A673 (cell line): ENCODE measurements around the gene GABRA4. TPM values are rescaled to one million over a fixed set of nuclear protein-coding genes. Genes with fewer than 3 reads are reported as not detected.

Experiments
- BruUV-seq: library from RNA; stranded (reverse); fragments of 400-500 nt; replicated peaks from 2 replicates; lab custom pipeline; 2021; lab: Mats Ljungman, UMichigan
- CTCF ChIA-PET: fragments of 300-600 bp; sonication (Branson Sonifier 250); formaldehyde crosslinking; loops from one replicate; lab custom pipeline; 2022; ENCODE audit warnings: antibody characterized with exemption; lab: Charles Lee
- POLR2A ChIA-PET: fragments of 300-600 bp; sonication (Branson Sonifier 250); formaldehyde crosslinking; loops from one replicate; lab custom pipeline; 2022; ENCODE audit warnings: antibody characterized with exemption; ENCODE audit not compliant: low non-redundant PET; lab: Charles Lee
- DNase-seq: peaks from one replicate; pipeline ENCODE4 v3.0.0-alpha.2; 2015; ENCODE audit warnings: low spot score
- H3K27ac ChIP-seq: fragments of 200-600 bp; sonication (generic); 2 replicates; pipeline ENCODE4 v1.5.1; 2016; ENCODE audit warnings: mixed run types, low read depth, mild to moderate bottlenecking, mixed read lengths, antibody characterized with exemption, low read length; ENCODE audit not compliant: poor library complexity, severe bottlenecking
- H3K27me3 ChIP-seq: fragments of 200-600 bp; sonication (generic); replicated peaks from 2 replicates; pipeline ENCODE4 v1.6.1; 2017; ENCODE audit warnings: mixed run types, low read depth, mild to moderate bottlenecking, mixed read lengths, antibody characterized with exemption, low read length; ENCODE audit not compliant: insufficient read depth, poor library complexity
- H3K36me3 ChIP-seq: fragments of 200-600 bp; sonication (generic); 2 replicates; pipeline ENCODE4 v1.6.1; 2016; ENCODE audit warnings: mixed run types, mild to moderate bottlenecking, mixed read lengths, antibody characterized with exemption, low read length; ENCODE audit not compliant: insufficient read depth, poor library complexity, severe bottlenecking
- H3K4me1 ChIP-seq: fragments of 200-600 bp; sonication (generic); 2 replicates; pipeline ENCODE4 v1.6.1; 2017; ENCODE audit warnings: mixed run types, mild to moderate bottlenecking, mixed read lengths, antibody characterized with exemption, low read length; ENCODE audit not compliant: insufficient read depth, poor library complexity, severe bottlenecking
- H3K4me3 ChIP-seq: fragments of 200-600 bp; sonication (generic); 2 replicates; pipeline ENCODE4 v1.5.1; 2016; ENCODE audit warnings: low read depth, mixed run types, mild to moderate bottlenecking, mixed read lengths, low read length; ENCODE audit not compliant: poor library complexity, severe bottlenecking
- H3K9me3 ChIP-seq: fragments of 200-600 bp; sonication (generic); 2 replicates; pipeline ENCODE4 v1.6.1; 2016; ENCODE audit warnings: mixed run types, low read depth, mild to moderate bottlenecking, mixed read lengths, antibody characterized with exemption, low read length; ENCODE audit not compliant: poor library complexity, severe bottlenecking
- EZH2 ChIP-seq: fragments of 200-600 bp; sonication (generic); IDR thresholded peaks from 2 replicates; pipeline ENCODE4 v1.6.1; 2017; ENCODE audit warnings: borderline replicate concordance, low read depth, mild to moderate bottlenecking, mixed read lengths, antibody characterized with exemption, low read length; ENCODE audit not compliant: poor library complexity, severe bottlenecking
- intact Hi-C: fragments of 100-400 bp; cut with micrococcal nuclease; formaldehyde crosslinking; loops from one replicate; pipeline ENCODE4 v1.10.0; 2022; ENCODE audit not compliant: unreplicated experiment
- total RNA-seq: library from RNA; stranded (reverse); gene quantifications from 2 replicates; pipeline ENCODE4 v1.2.3, GENCODE V29; 2021
- TF ChIP-seq, protein P1 (sequence below): fragments of 300-800, 200-600 bp; sonication (generic); conservative IDR thresholded peaks from 2 replicates; pipeline ENCODE4 v1.5.1; 2017; ENCODE audit warnings: low read depth, mild to moderate bottlenecking, antibody characterized with exemption, low read length, moderate library complexity, mixed read lengths

GABRA4 gene
- total RNA-seq, 1 experiment from 2014 or later, result 0.58 TPM

DNA sequence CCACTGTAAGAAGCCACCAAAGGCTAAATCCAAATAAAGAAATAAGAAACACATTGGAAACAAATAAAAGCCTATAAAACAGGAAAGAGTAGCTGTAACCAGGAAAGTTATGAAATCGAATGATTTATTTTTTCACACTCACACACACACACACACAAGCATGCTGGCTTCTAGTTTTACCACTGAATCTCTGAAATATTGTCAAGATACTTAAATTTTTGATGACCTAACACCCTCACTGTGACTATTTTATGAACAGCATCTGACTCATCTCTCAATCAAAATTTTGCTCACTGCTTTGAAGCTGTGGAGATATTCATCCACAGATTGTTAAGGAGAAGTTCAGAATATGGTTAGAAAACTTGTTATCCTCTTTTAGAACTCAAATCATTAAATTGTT lies 24.1 kb upstream of the GABRA4 start:
- no peak for DNase-seq
- no peaks in the 10 kb centered on the region for H3K4me1 ChIP-seq
- CTCF ChIA-PET, result no interaction called here
- H3K27me3 ChIP-seq, result no peaks in the 10 kb centered on the region
- H3K27ac ChIP-seq, result no peak overlapping the region
- no peaks in the 10 kb centered on the region for H3K9me3 ChIP-seq
- intact Hi-C loops, result no loop called here
- TF ChIP-seq, protein P1, sequence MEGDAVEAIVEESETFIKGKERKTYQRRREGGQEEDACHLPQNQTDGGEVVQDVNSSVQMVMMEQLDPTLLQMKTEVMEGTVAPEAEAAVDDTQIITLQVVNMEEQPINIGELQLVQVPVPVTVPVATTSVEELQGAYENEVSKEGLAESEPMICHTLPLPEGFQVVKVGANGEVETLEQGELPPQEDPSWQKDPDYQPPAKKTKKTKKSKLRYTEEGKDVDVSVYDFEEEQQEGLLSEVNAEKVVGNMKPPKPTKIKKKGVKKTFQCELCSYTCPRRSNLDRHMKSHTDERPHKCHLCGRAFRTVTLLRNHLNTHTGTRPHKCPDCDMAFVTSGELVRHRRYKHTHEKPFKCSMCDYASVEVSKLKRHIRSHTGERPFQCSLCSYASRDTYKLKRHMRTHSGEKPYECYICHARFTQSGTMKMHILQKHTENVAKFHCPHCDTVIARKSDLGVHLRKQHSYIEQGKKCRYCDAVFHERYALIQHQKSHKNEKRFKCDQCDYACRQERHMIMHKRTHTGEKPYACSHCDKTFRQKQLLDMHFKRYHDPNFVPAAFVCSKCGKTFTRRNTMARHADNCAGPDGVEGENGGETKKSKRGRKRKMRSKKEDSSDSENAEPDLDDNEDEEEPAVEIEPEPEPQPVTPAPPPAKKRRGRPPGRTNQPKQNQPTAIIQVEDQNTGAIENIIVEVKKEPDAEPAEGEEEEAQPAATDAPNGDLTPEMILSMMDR, result no peak
- no peak for TF ChIP-seq EZH2
- BruUV-seq, result no TSS peak
- H3K4me3 ChIP-seq, result no peak overlapping the region
- POLR2A ChIA-PET, result no interaction called here
- no peaks in the 10 kb centered on the region for H3K36me3 ChIP-seq

DNA sequence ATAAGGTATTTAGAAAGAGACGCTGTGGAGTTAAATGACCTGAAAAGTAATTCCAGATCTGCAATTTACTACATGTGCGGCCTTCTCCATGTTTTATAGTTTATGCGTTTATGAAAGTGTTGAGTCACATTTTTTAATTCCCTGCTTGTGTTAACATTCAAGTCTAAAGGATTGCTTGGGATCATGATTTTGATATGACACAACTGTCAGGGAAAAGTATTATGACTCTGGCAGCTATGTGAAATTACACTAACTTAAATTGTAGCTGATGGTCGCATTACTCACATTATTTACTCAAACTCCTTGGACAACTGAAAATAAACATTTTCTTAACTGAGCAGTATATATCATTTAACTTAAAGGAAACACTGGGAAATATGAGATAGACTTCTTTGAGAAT lies 23.7 kb upstream of the GABRA4 start:
- no peak overlapping the region for H3K4me3 ChIP-seq
- TF ChIP-seq, protein P1, result no peak
- no peak for TF ChIP-seq EZH2
- ChIA-PET CTCF (no interaction called here), POLR2A (no interaction called here)
- H3K27ac ChIP-seq, result no peak overlapping the region
- no TSS peak for BruUV-seq
- H3K4me1 ChIP-seq, result no peaks in the 10 kb centered on the region
- no peaks in the 10 kb centered on the region for H3K36me3 ChIP-seq
- no peaks in the 10 kb centered on the region for H3K27me3 ChIP-seq
- intact Hi-C loops, result no loop called here
- DNase-seq, result no peak
- H3K9me3 ChIP-seq, result no peaks in the 10 kb centered on the region

DNA sequence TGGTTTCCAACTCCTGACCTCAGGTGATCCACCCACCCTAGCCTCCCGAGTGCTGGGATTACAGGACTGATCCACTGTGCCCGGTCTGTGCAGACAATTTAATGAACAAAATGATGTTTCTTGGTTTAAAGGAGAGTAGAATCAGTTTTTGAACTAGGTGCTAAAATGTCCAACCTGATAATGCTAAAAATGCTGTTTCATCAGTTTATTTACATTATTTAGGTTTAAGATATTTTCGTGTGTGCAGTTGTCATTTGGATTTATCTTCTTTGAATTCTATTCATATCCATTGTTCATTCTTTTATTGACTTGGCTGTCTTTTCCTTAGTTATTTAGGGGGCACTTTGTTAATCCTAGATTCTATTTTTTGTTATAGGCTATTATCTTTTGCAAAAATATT lies 20.0 kb upstream of the GABRA4 start:
- no peak for DNase-seq
- intact Hi-C loops, result no loop called here
- no peaks in the 10 kb centered on the region for H3K9me3 ChIP-seq
- no peaks in the 10 kb centered on the region for H3K4me1 ChIP-seq
- BruUV-seq, result no TSS peak
- ChIA-PET POLR2A (no interaction called here), CTCF (no interaction called here)
- H3K27ac ChIP-seq, result no peak overlapping the region
- TF ChIP-seq, protein P1, result no peak
- TF ChIP-seq EZH2, result no peak
- no peaks in the 10 kb centered on the region for H3K36me3 ChIP-seq
- no peak overlapping the region for H3K4me3 ChIP-seq
- H3K27me3 ChIP-seq, result no peaks in the 10 kb centered on the region
